GM12865 (cell line): ENCODE results near the gene SLC49A4.

Source experiments
- DNase-seq: peaks from one replicate; pipeline ENCODE4 v3.0.0; 2010; ENCODE audit warnings: low read depth
- H3K4me3 ChIP-seq: 2 replicates; pipeline ENCODE4 v1.5.1; 2011; ENCODE audit warnings: mild to moderate bottlenecking, low read depth, low read length, control low read depth
- TF ChIP-seq, protein P1 (sequence below): IDR thresholded peaks from 2 replicates; pipeline ENCODE4 v1.5.1; 2011; ENCODE audit warnings: low read length, control low read depth, low read depth, inconsistent platforms; ENCODE audit not compliant: insufficient read depth; ENCODE audit errors: missing control alignments

Gene SLC49A4

GRCh38 chr3:122835590-122835989, 40.7 kb downstream of the SLC49A4 start:
- no peak overlapping the region for H3K4me3 ChIP-seq
- no peak for DNase-seq
- TF ChIP-seq, protein P1, sequence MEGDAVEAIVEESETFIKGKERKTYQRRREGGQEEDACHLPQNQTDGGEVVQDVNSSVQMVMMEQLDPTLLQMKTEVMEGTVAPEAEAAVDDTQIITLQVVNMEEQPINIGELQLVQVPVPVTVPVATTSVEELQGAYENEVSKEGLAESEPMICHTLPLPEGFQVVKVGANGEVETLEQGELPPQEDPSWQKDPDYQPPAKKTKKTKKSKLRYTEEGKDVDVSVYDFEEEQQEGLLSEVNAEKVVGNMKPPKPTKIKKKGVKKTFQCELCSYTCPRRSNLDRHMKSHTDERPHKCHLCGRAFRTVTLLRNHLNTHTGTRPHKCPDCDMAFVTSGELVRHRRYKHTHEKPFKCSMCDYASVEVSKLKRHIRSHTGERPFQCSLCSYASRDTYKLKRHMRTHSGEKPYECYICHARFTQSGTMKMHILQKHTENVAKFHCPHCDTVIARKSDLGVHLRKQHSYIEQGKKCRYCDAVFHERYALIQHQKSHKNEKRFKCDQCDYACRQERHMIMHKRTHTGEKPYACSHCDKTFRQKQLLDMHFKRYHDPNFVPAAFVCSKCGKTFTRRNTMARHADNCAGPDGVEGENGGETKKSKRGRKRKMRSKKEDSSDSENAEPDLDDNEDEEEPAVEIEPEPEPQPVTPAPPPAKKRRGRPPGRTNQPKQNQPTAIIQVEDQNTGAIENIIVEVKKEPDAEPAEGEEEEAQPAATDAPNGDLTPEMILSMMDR = no peak

DNA sequence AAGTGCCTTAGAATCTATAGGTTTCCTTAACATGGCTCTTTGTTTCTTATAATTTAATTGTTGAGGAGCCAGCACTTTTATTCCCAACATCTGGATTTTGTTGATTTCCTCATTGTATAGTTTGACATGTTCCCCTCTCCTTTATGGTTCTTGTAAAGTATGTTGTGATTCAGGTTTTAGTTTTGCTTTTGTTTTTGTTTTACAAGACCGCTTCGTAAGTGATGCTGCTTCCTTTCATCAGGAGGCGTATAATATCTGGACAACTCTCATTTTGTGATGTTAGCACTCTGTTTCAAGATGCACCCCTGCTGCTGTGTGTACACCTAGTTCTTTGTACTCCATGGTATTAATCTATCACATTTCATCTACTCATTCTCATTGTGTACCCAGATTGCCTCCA, 48.7 kb downstream of the SLC49A4 start:
- TF ChIP-seq, protein P1 = no peak
- H3K4me3 ChIP-seq = peak overlapping the region; percentile 3; the same call in 1 of the 2 replicates
- peak; percentile 2 for DNase-seq

- TF ChIP-seq, protein P1 = no peak
- no peak for DNase-seq
- H3K4me3 ChIP-seq = no peak overlapping the region
Observed at GRCh38 chr3:122857019-122857418, 62.1 kb downstream of the SLC49A4 start.

- H3K4me3 ChIP-seq = no peak overlapping the region
- TF ChIP-seq, protein P1 = peak; percentile 29
- peak; percentile 15 for DNase-seq
Observed at GRCh38 chr3:122858373-122858772, 63.5 kb downstream of the SLC49A4 start.

DNA sequence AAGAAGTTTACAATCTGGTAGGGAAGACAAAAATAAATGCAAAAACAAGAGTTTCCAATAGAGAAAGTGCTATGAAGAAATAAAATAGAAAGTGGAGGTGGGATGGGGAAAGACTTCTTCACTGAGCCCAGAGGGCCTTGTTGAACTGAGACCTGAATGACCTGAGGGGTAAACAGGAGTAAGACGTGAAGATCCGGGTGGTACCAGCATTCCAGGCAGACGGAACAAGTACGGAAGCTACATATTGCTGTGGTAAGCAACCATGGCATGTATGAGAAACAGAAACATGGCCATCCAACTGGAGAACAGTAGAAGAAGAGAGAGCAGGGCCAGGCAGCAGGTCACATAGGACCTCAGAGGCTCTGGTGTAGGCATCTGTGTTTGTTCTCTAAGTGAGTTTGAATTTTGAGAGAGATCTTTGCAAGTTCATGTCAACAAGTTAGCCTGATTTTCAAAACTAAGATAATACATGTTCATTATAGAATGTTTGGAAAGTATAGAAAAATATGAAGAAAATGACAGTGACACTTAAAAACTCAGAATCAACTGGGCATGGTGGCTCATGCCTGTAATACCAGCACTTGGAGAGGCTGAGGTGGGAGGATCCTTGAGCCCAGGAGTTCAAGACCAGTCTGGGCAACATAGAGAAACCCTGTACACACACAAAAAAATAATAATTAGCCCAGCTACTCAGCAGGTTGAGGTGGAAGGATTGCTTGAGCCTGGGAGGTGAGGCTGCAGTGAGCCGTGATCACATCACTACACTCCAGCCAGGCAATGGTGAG, 64.3 kb downstream of the SLC49A4 start:
- TF ChIP-seq, protein P1 = no peak
- no peak overlapping the region for H3K4me3 ChIP-seq
- DNase-seq = no peak

- no peak overlapping the region for H3K4me3 ChIP-seq
- TF ChIP-seq, protein P1 = no peak
- no peak for DNase-seq
Observed at GRCh38 chr3:122862381-122862780, 67.5 kb downstream of the SLC49A4 start.

DNA sequence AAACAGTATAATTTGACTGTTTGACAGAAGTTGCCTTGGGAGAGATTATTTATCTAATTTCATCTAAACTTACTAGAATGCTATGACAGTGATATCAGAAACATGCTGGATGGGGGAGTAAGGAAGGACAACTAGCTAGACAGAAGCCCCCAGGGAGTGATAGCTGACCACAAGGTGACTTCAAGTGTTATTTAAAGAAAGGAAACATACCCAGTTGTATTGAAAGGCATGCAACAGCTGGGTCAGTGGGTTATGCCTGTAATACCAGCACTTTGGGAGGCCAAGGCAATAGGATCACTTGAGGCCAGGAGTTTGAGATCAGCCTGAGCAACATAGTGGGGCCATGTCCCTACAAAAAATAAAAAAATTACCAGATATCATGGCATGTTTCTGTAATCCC, 69.6 kb downstream of the SLC49A4 start:
- H3K4me3 ChIP-seq = no peak overlapping the region
- peak; percentile 3 for DNase-seq
- TF ChIP-seq, protein P1 = no peak
